Measurements from ENCODE around the gene CAPZB.
"Not testable (repeated sequence)": the region's sequence is repeated elsewhere in the genome, so short reads cannot be mapped to it uniquely, and the experiment has no call there.

CAPZB gene

DNA sequence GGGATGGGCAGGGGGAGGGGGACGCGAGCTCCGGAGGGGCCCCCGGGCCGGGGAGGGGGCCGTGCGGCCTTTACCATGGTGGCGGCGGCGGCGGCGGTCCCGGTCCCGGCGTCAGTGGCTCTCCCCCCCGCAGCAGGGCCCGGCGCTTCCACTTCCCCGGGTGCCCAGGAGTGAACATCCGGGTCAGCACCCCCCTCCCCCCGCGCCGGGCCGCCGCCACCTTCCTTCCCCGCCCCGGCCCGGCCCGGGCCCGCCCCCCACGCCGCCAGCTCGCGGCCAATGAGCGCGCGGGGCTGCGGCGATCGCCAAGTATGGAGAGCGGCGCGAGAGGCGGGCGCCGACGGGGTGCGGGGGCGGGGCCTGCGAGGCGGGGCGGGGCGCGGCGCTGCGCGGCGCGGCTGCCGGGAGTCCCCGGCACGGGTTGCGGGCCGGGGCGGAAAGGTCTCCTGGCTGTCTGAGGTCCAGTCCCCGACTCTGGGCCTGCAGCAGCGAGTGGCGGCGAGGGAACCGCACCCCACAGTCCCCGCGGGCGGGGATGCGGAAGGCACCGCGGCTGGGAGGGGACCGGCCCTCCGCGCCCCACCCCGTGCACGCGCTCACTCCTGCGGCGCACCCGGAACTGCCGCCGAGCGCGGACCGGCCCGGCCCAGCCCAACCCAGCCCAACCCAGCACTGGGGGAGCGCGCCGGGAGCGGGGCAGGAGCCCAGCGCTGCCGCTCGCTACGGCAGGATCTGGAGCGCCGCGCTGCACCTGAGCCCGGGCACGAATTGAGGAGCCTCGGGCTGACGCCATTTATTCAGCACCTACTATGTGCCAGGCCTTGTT, at the start of gene CAPZB:
Gene CAPZB (minus strand): TSS at position 178 of the 826 bp plus-strand sequence. CDS start 101 bp downstream, at position 77.
- peak; percentile 81 for DNase-seq

DNA sequence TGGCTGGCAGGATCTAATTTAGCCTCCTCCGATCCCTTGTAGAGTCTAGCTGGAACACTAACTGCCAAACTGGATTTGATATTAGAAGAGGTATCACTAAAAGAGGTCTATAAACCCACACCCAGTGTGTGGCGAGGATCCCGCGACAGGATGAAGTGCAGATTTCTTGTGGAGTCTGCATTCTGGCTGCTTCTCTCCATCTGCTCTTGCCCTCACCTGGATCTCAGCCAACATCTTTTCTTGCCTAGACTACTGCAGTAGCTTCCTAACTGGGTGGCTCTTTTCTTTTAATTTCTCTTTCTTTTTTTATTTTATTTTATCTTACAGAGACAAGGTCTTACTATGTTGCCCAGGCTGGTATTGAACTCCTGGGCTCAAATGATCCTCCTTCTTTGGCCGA, 48.9 kb upstream of the CAPZB start:
- DNase-seq: no peak

DNA sequence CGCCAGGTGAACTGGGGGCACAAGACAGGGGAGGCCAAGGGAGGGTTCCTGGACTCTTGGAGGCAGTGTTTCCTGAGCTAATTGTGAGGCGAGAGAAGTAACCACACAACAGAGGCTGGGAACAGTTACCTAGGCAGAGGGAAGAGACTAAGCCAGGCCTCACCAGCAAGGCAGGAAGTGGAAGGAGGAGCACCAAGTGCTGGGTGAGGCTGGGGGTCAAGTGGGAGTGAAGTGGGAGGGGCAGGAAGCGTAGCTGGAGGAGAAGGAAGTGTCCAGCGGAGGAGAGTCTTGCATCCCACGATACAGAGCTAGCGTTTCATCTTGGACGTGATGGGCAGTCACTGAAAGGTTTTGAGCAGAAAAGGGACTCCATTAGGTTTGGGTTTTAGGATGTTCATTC, 48.3 kb upstream of the CAPZB start:
- DNase-seq: no peak

DNA sequence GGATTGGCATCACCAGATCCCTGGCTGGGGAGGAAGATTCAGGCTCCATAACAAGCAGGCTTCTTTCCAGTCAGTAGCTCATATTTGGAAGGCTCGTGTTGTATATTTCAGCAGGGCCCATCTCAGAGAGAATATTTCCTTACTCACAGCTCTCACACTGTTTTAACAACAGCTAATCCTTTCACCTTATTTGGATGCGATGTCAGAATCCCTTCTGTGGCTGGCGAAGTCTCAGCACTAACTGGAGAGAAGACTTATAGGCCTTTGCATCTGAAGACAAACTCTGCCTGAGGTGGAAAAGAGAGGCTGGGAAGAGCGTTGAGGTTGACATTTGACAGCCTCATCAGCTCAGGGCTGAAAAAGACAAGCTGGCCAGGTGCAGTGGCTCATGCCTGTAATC, 47.2 kb upstream of the CAPZB start:
- DNase-seq: no peak

- DNase-seq: no peak
Observed at GRCh38 chr1:19529664-19530063, 44.3 kb upstream of the CAPZB start.

DNA sequence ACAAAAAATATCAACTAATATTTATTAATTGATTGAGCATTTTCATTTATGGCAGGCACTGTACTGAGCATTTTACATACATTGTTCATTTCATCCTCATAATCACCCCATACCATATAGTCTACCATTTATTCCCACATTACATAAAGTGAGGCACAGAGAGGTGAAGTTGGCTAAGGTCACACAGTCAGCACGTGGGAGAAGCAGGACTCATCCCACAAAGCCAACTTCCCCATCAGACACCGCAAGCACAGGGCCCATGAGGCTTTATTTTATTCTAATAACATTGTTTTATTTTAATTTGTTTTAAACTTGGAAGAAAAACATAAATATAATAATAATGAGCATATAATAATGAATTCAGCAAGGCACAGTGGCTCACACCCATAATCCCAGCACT, 43.1 kb upstream of the CAPZB start:
- no peak for DNase-seq

- no peak for DNase-seq
Observed at GRCh38 chr1:19525607-19526545, 40.5 kb upstream of the CAPZB start.

DNA sequence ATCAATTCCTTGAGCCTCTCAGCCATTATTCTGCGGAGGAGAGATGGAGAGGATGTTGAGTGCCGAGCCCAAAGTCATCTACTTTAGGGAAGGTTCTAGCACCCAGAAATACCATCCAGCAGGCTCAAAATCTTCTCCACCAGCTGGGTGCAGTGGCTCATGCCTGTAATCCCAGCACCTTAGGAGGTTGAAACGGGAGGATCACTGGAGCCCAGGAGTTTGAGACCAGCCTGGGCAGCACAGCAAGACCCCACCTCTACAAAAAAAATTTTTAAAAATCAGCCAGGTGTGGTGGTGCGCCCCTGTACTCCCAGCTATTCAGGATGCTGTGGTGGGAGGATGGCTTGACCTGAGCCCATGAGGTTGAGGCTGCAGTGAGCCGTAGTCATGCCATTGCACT, 39.5 kb upstream of the CAPZB start:
- DNase-seq: no peak

- not testable (repeated sequence) for DNase-seq
Observed at GRCh38 chr1:19522570-19522969, 37.2 kb upstream of the CAPZB start.

DNA sequence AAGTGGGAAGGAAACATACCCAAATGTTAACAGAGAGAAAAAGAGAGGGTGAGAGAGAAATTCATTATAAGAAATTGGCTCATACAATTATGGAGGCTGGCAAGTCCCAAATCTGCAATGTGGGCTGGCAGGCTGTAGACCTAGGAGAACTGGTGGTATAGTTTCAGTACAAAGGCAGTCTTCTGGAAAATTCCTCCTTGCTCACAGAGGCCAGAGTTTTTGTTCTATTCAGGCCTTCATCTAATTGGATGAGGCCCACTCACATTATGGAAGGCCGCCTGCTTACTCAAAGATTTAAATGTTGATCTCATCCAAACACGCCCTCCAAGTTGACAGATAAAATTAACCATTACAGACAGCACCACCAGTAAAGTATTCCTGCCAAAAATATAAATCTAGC, 36.1 kb upstream of the CAPZB start:
- DNase-seq: no peak

GRCh38 chr1:19517017-19517416, 31.7 kb upstream of the CAPZB start:
- DNase-seq: no peak

GRCh38 chr1:19515201-19515600, 29.9 kb upstream of the CAPZB start:
- no peak for DNase-seq

GRCh38 chr1:19514391-19514831, 29.1 kb upstream of the CAPZB start:
- no peak for DNase-seq

- no peak for DNase-seq
Observed at GRCh38 chr1:19512545-19512944, 27.2 kb upstream of the CAPZB start.

DNA sequence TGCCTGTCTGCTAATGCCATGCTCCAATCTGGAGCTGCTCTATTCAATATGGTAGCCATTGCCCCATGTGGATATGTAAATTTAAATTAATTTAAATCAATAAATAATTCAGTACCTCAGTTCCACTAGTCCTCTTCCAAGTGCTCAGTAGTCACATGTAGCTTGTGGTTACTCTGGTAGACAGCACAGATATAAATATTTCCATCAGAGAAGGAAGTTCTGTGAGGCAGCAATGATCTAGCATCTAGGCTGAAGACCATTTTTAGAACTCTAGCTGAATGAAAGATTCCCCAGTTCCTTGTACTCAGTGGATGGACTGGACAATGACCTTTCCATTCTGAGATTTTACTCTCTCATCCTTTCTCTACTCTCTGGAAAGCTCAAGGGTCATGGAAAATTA, 25.8 kb upstream of the CAPZB start:
- DNase-seq: no peak

- DNase-seq: not testable (repeated sequence)
Observed at GRCh38 chr1:19509647-19510046, 24.3 kb upstream of the CAPZB start.

- DNase-seq: no peak
Observed at GRCh38 chr1:19507516-19507915, 22.2 kb upstream of the CAPZB start.

DNA sequence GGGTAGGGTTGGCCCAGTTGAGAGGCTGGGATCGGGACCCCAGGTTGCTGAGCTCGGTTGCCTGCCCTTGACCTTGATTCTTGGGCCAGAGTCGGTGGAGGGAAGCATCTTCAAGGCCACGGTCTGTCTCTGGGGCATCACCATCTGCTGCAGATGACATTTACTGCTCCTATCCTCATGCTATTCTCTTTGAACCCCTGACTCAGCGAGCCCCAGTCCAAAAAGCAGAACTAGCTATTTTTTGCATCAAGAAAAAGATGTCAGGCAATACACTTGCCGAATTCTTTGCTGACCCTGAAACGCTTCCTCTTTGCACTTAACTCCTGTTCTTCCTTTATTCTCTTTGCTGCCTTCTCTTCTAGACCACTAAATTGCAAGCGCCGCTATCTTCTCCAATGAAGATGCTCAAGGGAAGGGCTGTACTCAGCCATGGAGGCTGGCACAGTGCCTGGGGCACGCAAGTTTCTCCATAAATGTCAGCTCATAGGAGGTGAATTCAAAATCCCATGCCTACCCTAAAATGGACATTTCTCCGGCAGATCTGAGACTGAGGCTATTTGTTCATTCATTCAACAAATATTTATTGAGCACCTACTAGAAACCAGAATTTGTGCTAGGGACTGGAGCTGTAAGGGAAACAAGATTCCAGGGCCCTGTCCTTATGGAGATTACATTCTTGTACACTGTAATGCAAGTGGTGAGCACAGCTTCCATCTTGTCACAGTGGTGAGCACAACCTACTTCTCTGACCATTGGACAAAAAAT, 20.5 kb upstream of the CAPZB start:
- DNase-seq: no peak

GRCh38 chr1:19504796-19505692, 19.7 kb upstream of the CAPZB start:
- DNase-seq: peak; percentile 50

DNA sequence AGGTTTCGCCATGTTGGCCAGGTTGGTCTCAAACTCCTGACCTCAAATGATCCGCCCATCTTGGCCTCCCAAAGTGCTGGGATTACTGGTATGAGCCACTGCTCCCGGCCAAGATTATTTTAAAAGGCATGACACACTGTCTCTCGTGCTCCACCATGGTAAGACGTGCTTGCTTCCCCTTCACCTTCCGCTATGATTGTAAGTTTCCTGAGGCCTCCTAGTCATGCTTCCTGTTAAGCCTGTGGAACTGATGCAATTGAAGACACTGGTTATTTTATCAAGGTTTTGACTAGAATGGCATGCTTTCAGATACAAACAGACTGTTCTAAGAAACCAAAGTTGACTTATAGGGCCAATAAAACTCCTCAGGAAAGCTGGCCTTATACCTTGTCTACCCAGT, 16.9 kb upstream of the CAPZB start:
- DNase-seq: not testable (repeated sequence)

DNA sequence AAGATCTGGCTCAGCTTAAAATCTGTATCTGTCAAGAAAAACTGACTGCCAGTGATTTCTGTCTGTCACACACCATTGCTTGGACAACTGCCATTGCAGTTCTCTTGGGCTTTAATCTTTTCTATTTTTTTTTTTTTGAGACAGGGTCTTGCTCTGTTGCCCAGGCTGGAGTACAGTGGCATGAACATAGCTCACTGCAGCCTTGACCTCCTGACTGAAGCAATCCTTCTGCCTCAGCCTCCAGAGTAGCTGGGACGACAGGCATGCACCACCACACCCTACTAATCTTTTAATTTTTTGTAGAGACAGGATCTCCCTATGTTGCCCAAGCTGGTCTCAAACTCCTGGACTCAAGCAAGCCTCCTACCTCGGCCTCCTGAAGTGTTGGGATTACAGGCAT, 14.5 kb upstream of the CAPZB start:
- not testable (repeated sequence) for DNase-seq

DNA sequence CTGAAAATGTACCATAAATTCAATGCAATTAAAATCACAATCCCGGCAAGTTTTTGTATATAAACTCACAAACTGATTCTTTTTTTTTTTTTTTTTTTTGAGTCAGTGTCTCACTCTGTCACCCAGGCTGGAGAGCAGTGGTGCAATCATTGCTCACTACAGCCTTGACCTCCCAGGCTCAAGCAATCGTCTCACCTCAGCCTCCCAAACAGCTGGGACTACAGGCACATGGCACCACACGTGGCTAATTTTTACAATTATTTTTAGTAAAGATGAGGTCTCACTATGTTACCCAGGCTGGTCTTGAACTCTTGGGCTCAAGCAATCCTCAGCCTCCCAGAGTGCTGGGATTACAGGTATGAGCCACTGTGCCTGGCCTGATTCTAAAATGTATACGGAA, 12.1 kb upstream of the CAPZB start:
- not testable (repeated sequence) for DNase-seq
